ENCODE results near the gene ZBTB39. TPM values are rescaled to one million over a fixed set of nuclear protein-coding genes. Genes with fewer than 3 reads are reported as not detected.
"Not testable (repeated sequence)": the region's sequence is repeated elsewhere in the genome, so short reads cannot be mapped to it uniquely, and the experiment has no call there.

ZBTB39 gene
- total RNA-seq, 1 experiment from 2014 or later = 6.7 TPM

GRCh38 chr12:56980941-56981530 lies 25.3 kb downstream of the ZBTB39 start:
- DNase-seq (ENCODE audit: low read depth) = no peak

- no peak for DNase-seq (ENCODE audit: low read depth)
These were observed 26.1 kb downstream of the ZBTB39 start for GRCh38 chr12:56980268-56980667.

DNA sequence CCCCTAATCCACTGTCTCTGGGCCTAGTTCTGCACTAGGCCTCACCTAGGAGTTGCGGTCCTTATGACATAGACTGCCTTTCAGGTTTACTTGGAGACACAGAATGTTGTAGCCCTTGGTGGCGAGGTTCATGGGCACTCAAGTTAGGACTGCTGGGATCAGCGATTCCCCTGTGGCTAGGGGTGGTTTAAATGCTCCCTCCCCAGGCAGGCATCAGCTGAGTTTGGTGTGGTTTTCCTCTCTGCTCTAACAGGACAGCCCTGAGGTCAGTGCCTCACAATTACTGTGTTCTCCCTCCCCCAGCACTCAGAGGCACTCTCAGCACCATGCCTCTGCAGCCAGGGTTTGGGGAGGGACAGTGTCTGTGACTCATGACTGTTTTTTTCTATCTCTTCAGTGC lies 26.7 kb downstream of the ZBTB39 start:
- no peak for DNase-seq (ENCODE audit: low read depth)

DNA sequence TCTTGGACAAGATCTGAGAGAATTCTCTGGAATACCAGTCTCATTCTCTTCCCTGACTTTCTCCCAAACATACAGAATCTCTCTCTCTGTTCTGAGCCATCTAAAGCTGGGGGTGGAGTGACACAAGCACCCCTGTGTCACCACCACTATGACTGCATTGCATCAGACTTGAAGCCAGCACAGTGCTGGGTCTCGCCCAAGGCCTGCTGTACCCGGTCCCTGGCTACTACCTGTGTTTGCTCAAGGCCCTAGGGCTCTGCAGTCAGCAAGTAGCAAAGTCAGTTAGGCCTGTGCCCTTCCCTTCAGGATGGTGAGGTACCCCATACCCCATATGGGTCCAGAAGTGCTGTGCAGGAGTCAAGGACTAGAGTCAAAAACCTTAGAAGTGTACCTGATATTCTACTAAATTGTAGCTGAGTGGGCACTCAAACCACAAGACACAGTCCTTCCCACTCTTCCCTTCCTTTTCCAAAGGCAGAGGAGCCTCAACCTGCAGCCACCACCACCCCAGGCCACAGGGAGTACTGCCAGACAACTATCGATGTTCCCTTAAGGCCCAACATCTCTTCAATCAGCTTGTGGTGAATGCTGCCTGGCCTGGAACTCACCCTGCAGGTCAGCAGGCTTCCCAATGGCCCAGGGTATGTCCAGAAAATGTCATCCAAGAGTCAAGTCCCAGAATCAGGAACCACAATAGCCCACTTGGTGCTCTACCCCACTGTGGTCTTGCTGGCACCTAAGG lies 27.8 kb downstream of the ZBTB39 start:
- DNase-seq (ENCODE audit: low read depth) = no peak

- not testable (repeated sequence) for DNase-seq (ENCODE audit: low read depth)
These were observed 29.0 kb downstream of the ZBTB39 start for GRCh38 chr12:56977361-56977760.

- DNase-seq (ENCODE audit: low read depth) = not testable (repeated sequence)
These were observed 32.1 kb downstream of the ZBTB39 start for GRCh38 chr12:56974224-56974623.

- DNase-seq (ENCODE audit: low read depth) = not testable (repeated sequence)
These were observed 37.4 kb downstream of the ZBTB39 start for GRCh38 chr12:56968910-56969309.

- DNase-seq (ENCODE audit: low read depth) = not testable (repeated sequence)
These were observed 40.2 kb downstream of the ZBTB39 start for GRCh38 chr12:56965997-56966642.

- not testable (repeated sequence) for DNase-seq (ENCODE audit: low read depth)
These were observed 41.2 kb downstream of the ZBTB39 start for GRCh38 chr12:56965124-56965523.

GRCh38 chr12:56963557-56963956 lies 42.8 kb downstream of the ZBTB39 start:
- DNase-seq (ENCODE audit: low read depth) = not testable (repeated sequence)

- not testable (repeated sequence) for DNase-seq (ENCODE audit: low read depth)
These were observed 44.1 kb downstream of the ZBTB39 start for GRCh38 chr12:56962247-56962646.

DNA sequence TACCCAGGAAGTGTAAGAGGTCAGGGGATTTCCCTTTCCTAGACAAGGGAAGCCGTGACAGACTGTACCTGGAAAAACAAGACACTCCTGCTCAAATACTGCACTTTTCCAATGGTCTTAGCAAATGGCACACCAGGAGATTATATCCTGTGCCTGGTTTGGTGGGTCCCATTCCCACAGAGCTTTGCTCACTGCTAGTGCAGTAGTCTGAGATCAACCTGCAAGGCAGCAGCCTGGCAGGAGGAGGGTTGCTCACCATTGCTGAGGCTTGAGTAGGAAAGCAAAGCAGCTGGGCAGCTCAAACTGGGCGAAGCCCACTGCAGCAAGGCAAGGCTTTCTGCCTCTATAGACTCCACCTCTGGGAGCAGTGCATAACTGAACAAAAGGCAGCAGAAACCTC lies 47.9 kb downstream of the ZBTB39 start:
- DNase-seq (ENCODE audit: low read depth) = no peak

DNA sequence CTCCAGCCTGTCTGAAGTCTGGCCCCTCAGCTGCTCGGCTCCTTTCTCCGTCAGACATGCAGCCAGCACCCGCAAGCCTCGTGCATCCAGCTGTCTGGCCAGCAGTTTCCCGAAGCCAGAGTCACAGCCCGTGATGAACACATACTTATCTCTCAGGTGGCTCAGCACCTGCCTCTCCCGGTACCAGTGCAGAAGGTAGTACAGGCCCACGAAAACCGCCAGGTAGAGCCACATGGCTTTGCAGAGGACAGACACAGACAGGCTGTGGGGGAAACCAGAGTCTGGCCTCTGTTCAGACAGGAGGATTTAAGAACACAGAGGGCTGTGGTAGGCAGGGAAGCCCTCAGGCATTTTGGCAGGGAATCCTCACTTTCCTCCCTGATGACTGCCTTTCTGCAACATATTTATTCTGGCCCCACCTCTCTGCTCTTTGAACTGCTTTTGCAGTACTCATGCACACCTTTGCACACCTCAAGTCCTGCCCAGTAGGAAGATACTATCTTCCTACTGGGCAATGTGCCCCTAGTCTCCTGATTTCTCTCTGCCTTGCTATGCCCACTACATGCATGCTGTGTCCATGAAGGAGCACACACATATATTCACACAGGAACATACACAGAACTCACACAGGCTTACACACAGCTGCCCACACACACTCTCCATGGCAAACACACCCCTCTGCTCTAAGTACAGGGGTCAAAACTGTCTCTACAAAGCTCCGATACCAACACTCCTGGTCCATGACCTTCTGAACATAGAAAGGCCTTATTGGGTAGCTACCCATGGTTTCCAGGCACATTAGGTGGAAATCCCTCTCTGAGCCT lies 48.9 kb downstream of the ZBTB39 start, which contains the start of gene RDH16:
Gene RDH16 (minus strand): TSS at position 380 of the 824 bp plus-strand sequence. CDS start 146 bp downstream, at position 234.
- DNase-seq (ENCODE audit: low read depth) = no peak

DNA sequence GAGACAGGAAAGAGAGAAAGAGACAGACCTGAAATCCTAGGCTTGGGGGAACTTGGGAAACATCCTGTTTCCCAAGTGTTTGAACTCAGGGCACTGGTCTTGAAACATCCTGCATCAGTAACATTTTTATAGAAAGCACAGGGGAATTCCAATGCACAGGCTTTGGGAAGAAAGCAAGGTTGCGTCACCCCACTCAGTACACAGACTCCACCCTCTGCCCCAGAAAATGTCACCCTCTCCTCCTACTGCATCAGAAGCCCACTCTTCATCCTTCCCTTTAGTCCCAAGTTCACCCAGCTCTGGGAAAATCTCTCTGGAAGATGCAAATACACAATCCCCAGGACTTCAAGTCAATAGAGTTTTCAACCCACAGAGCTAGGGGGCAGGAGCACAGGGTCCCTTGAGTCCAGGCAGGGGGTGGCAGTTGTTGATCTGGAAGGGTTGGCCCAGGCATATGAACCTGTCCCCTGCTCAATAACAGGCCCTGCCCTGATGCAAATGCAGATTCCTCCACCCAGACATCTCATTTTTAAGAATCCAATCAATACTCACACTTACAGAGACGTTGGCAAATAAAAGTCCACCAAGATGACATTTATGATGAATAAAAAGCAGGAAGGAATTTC lies 50.6 kb downstream of the ZBTB39 start:
- DNase-seq (ENCODE audit: low read depth) = no peak

DNA sequence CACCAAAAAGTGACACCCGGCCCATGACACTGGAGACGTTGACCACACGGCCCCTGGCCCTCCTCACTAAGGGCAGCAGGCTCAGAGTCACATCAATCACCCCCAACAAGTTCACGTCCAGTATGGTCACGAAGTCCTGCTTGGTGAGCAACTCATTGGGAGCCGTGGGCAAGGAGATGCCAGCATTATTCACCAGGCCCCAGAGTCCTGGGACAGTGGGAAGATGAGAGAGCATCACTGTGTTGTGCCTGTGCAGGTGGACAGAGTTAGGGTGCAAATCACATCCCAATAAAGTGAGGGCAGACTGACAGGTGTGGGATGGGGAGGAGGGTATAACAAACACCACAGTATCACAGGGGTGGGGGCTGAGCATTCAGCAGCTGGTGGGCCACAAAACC lies 51.4 kb downstream of the ZBTB39 start:
- no peak for DNase-seq (ENCODE audit: low read depth)

GRCh38 chr12:56954057-56954957 lies 52.0 kb downstream of the ZBTB39 start:
- DNase-seq (ENCODE audit: low read depth) = no peak

GRCh38 chr12:56953314-56953713 lies 53.0 kb downstream of the ZBTB39 start:
- DNase-seq (ENCODE audit: low read depth) = no peak

DNA sequence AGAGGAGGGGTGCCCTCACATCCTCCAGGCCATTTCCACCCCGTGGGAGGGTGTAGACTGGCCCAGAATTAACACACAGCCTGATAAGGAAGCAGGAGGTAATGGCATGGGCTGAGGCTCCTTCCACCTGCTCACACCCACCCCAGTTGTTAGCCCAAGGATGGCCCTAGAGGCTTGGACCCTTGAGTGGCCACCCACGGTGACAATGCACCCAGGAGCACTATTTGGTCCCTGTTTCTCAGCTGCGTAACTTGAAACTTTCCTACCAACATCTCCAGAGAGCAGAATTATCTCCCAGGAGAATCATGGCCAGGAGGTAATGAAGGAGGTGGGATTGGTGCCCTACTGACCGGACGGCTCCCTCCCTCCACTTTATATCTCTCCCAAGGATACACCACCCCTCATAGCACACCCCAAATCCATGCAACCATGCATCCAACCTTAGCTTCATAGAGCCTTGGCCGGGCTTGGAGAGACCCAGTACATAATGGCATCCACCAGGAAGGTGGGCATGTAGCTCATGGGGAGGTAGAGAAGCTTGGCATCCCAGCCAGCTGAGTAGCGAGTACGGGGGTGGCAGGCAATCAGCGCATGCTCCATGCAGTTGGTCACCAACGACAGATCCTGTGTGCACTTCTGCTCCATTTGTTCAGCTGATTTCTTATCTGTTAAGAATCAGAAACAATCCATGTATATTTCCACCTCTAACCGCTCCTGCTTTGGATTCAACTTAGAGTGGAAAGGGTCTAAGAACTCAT lies 54.6 kb downstream of the ZBTB39 start:
- DNase-seq (ENCODE audit: low read depth) = no peak

- no peak for DNase-seq (ENCODE audit: low read depth)
These were observed 57.5 kb downstream of the ZBTB39 start for GRCh38 chr12:56948881-56949280.
